K562 (cell line): ENCODE measurements around the gene FBXO17. TPM values are rescaled to one million over a fixed set of nuclear protein-coding genes. Genes with fewer than 3 reads are reported as not detected.

Source experiments
- FOXM1 ChIP-seq, 2 experiments: fragments of 450-650 bp in 1 of 2; sonication (generic) in 1 of 2; formaldehyde crosslinking in 1 of 2; IDR thresholded peaks; 2 replicates each; pipeline versions ENCODE4 v1.6.1 to v1.9.0; 2017 to 2022; ENCODE audit warnings: low read depth in 2 of 2, mild to moderate bottlenecking in 2 of 2, missing genetic modification reagents in 1 of 2, moderate library complexity in 1 of 2
- HDAC2 ChIP-seq: fragments of 450-650 bp; IDR thresholded peaks from 2 replicates; pipeline ENCODE4 v1.6.1; 2016; ENCODE audit warnings: mild to moderate bottlenecking
- HDGF ChIP-seq: fragments of 450-650 bp; IDR thresholded peaks from 2 replicates; pipeline ENCODE4 v1.6.1; 2016
- HMGN3 ChIP-seq: IDR thresholded peaks from 2 replicates; pipeline ENCODE4 v1.6.1; 2011; ENCODE audit warnings: borderline replicate concordance, low read depth, mild to moderate bottlenecking, mixed read lengths, low read length; ENCODE audit not compliant: insufficient read length; ENCODE audit errors: extremely low read depth
- MIER1 ChIP-seq: fragments of 450-650 bp; IDR thresholded peaks from 2 replicates; pipeline ENCODE4 v1.6.1; 2016; ENCODE audit warnings: antibody characterized with exemption, mild to moderate bottlenecking, low read depth
- MLLT1 ChIP-seq, 2 experiments: fragments of 450-650 bp; IDR thresholded peaks; 2 replicates each; pipeline ENCODE4 v1.6.1; 2016
- NFIC ChIP-seq: fragments of 450-650 bp; IDR thresholded peaks from 2 replicates; pipeline ENCODE4 v1.6.1; 2017; ENCODE audit warnings: mild to moderate bottlenecking, inconsistent platforms
- NR3C1 ChIP-seq: sonication (generic); formaldehyde crosslinking; IDR thresholded peaks from 2 replicates; pipeline ENCODE4 v1.8.1; 2022; ENCODE audit warnings: missing genetic modification reagents
- SREBF2 ChIP-seq: sonication (generic); formaldehyde crosslinking; IDR thresholded peaks from 2 replicates; pipeline ENCODE4 v1.4.0; 2020; ENCODE audit warnings: mild to moderate bottlenecking, missing genetic modification reagents
- TAF9B ChIP-seq: fragments of 450-650 bp; IDR thresholded peaks from 2 replicates; pipeline ENCODE4 v1.6.1; 2018; ENCODE audit warnings: mild to moderate bottlenecking; ENCODE audit not compliant: partially characterized antibody
- TCF3 ChIP-seq: sonication (generic); formaldehyde crosslinking; IDR thresholded peaks from 2 replicates; pipeline ENCODE4 v1.4.0; 2020; ENCODE audit warnings: mild to moderate bottlenecking, missing genetic modification reagents
- ZNF24 ChIP-seq: fragments of 450-650 bp; IDR thresholded peaks from 2 replicates; pipeline ENCODE4 v1.6.1; 2016
- ZNF395 ChIP-seq: fragments of 200-800 bp; sonication (Bioruptor generic); IDR thresholded peaks from 2 replicates; pipeline ENCODE4 v1.6.1; 2017; ENCODE audit warnings: missing genetic modification characterization, missing compliant biosample characterization
- ZNF699 ChIP-seq: fragments of 250-450 bp; sonication (Bioruptor Pico); IDR thresholded peaks from 2 replicates; pipeline ENCODE4 v1.8.0; 2021; ENCODE audit warnings: mild to moderate bottlenecking, moderate library complexity; ENCODE audit not compliant: insufficient replicate concordance
- polyA plus RNA-seq, 8 experiments: library from polyadenylated mRNA; depleted of rRNA in 4 of 8; stranded (reverse) in 5 of 8; unstranded in 3 of 8; fragments of >200 nt; fragmentation: Nextera tagmentation in 2 of 8; fragmentation: Illumina TruSeq in 1 of 8; extraction: Ambion mirVana in 2 of 8; extraction: Trizol in 1 of 8; gene quantifications; 2 replicates each; pipeline versions ENCODE4 v1.2.1 to v1.2.3, GENCODE V29; 2011 to 2014; ENCODE audit warnings: inconsistent platforms in 1 of 8, missing spikeins in 1 of 8
- total RNA-seq, 7 experiments: library from RNA; depleted of rRNA in 6 of 7; stranded (reverse); fragments of >200 nt in 6 of 7; fragmentation: Illumina TruSeq in 2 of 7; extraction: Trizol in 2 of 7; gene quantifications; 2 replicates each; pipeline versions ENCODE4 v1.2.1 to v1.2.3, GENCODE V29; 2011 to 2021; ENCODE audit warnings: low replicate concordance in 1 of 7
- TF ChIP-seq, protein P1 (sequence below): fragments of 450-650 bp; conservative IDR thresholded peaks from 2 replicates; pipeline ENCODE4 v1.6.1; 2016; ENCODE audit warnings: missing genetic modification characterization, low read depth, mild to moderate bottlenecking, control low read depth, missing compliant biosample characterization
- TF ChIP-seq, protein P2 (sequence below): sonication (generic); formaldehyde crosslinking; IDR thresholded peaks from 2 replicates; pipeline ENCODE4 v1.8.1; 2023; ENCODE audit warnings: mild to moderate bottlenecking, missing genetic modification reagents
- TF ChIP-seq, protein P3 (sequence below): fragments of 450-650 bp; IDR thresholded peaks from 2 replicates; pipeline ENCODE4 v1.7.1; 2018; ENCODE audit warnings: mild to moderate bottlenecking, low read depth; ENCODE audit not compliant: partially characterized antibody

The FBXO17 gene
- total and polyA plus RNA-seq, 9 of the 15 experiments (the other 6 are each of a cell fraction or from before 2014, with no cell fraction given): 4.1 to 27.1 (median 19.0) TPM

GRCh38 chr19:38979812-38980211, 4.3 kb upstream of the FBXO17 start (continued):
- TF ChIP-seq, protein P1, sequence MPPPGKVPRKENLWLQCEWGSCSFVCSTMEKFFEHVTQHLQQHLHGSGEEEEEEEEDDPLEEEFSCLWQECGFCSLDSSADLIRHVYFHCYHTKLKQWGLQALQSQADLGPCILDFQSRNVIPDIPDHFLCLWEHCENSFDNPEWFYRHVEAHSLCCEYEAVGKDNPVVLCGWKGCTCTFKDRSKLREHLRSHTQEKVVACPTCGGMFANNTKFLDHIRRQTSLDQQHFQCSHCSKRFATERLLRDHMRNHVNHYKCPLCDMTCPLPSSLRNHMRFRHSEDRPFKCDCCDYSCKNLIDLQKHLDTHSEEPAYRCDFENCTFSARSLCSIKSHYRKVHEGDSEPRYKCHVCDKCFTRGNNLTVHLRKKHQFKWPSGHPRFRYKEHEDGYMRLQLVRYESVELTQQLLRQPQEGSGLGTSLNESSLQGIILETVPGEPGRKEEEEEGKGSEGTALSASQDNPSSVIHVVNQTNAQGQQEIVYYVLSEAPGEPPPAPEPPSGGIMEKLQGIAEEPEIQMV (tag): peak; percentile 95
- TF ChIP-seq TCF3 (CRISPR knock-in tag) (peak; percentile 91), SREBF2 (no peak), MLLT1 (IDR thresholded peaks at IDR 0.05) (peak in 1 of 2 experiments; percentile 45; a peak in 1 of 4 replicates), NR3C1 (CRISPR knock-in tag) (no peak), HDGF (no peak), ZNF395 (CRISPR knock-in tag) (no peak), FOXM1 (IDR thresholded peaks at IDR 0.05; ENCODE audit: low read depth) (peak; percentile 18; the same call in 1 of the 2 replicates), FOXM1 (CRISPR knock-in tag; IDR thresholded peaks at IDR 0.05; ENCODE audit: low read depth) (no peak), NFIC (peak; percentile 54; the same call in 1 of the 2 replicates), HDAC2 (0 out of 2 replicates have a peak, but pooled peaks have one; percentile 22), HMGN3 (no peak), ZNF699 (CRISPR knock-in tag) (no peak), MIER1 (0 out of 2 replicates have a peak, but pooled peaks have one; percentile 23), TAF9B (no peak), ZNF24 (no peak)
- TF ChIP-seq, protein P2, sequence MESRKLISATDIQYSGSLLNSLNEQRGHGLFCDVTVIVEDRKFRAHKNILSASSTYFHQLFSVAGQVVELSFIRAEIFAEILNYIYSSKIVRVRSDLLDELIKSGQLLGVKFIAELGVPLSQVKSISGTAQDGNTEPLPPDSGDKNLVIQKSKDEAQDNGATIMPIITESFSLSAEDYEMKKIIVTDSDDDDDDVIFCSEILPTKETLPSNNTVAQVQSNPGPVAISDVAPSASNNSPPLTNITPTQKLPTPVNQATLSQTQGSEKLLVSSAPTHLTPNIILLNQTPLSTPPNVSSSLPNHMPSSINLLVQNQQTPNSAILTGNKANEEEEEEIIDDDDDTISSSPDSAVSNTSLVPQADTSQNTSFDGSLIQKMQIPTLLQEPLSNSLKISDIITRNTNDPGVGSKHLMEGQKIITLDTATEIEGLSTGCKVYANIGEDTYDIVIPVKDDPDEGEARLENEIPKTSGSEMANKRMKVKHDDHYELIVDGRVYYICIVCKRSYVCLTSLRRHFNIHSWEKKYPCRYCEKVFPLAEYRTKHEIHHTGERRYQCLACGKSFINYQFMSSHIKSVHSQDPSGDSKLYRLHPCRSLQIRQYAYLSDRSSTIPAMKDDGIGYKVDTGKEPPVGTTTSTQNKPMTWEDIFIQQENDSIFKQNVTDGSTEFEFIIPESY: 0 out of 2 replicates have a peak, but pooled peaks have one; percentile 17
- TF ChIP-seq, protein P3, sequence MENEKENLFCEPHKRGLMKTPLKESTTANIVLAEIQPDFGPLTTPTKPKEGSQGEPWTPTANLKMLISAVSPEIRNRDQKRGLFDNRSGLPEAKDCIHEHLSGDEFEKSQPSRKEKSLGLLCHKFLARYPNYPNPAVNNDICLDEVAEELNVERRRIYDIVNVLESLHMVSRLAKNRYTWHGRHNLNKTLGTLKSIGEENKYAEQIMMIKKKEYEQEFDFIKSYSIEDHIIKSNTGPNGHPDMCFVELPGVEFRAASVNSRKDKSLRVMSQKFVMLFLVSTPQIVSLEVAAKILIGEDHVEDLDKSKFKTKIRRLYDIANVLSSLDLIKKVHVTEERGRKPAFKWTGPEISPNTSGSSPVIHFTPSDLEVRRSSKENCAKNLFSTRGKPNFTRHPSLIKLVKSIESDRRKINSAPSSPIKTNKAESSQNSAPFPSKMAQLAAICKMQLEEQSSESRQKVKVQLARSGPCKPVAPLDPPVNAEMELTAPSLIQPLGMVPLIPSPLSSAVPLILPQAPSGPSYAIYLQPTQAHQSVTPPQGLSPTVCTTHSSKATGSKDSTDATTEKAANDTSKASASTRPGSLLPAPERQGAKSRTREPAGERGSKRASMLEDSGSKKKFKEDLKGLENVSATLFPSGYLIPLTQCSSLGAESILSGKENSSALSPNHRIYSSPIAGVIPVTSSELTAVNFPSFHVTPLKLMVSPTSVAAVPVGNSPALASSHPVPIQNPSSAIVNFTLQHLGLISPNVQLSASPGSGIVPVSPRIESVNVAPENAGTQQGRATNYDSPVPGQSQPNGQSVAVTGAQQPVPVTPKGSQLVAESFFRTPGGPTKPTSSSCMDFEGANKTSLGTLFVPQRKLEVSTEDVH: no peak
